Tibial nerve (tissue), 4 donors: Measurements from ENCODE around the gene SPAAR. TPM values are rescaled to one million over a fixed set of nuclear protein-coding genes. Genes with fewer than 3 reads are reported as not detected.
"Not testable (repeated sequence)": the region's sequence is repeated elsewhere in the genome, so short reads cannot be mapped to it uniquely, and the experiment has no call there.

Experiments used
- DNase-seq, 2 donors: peaks; one replicate each; pipeline ENCODE4 v3.0.0-alpha.2; 2019; ENCODE audit warnings: low spot score in 2 of 2
- H3K27ac ChIP-seq, 4 donors: fragments of 200-600 bp; sonication (generic) in 3 of 4; one replicate each; pipeline ENCODE4 v1.5.1; 2017 to 2019; ENCODE audit warnings: mild to moderate bottlenecking in 1 of 4
- H3K27me3 ChIP-seq, 2 donors: fragments of 200-600 bp; sonication (generic) in 1 of 2; one replicate each; pipeline versions ENCODE4 v1.5.1 to v1.6.0; 2017 to 2019
- H3K36me3 ChIP-seq, 3 donors: fragments of 200-600 bp; sonication (generic); one replicate each; pipeline ENCODE4 v1.5.1; 2018 to 2019
- H3K4me1 ChIP-seq, 4 donors: fragments of 200-600 bp; sonication (generic) in 3 of 4; one replicate each; pipeline ENCODE4 v1.5.1; 2017 to 2019
- H3K4me3 ChIP-seq, 4 donors: fragments of 200-600 bp; sonication (generic) in 3 of 4; one replicate each; pipeline ENCODE4 v1.5.1; 2017 to 2019; ENCODE audit warnings: mild to moderate bottlenecking in 1 of 4, moderate library complexity in 1 of 4
- H3K9me3 ChIP-seq, 4 donors: fragments of 200-600 bp; sonication (generic) in 3 of 4; one replicate each; pipeline ENCODE4 v1.5.1; 2017 to 2019
- EP300 ChIP-seq, 2 donors: sonication (generic); formaldehyde crosslinking; IDR thresholded peaks; one replicate each; pipeline ENCODE4 v1.6.1; 2017; ENCODE audit warnings: antibody characterized with exemption in 2 of 2, mild to moderate bottlenecking in 1 of 2
- POLR2A ChIP-seq, 2 donors: fragments of 450-650 bp; IDR thresholded peaks; one replicate each; pipeline ENCODE4 v1.6.1; 2017; ENCODE audit warnings: antibody characterized with exemption in 2 of 2, mild to moderate bottlenecking in 2 of 2, moderate library complexity in 2 of 2
- WGBS, 2 donors: methylation state at CpG; one replicate each; pipeline ENCODE4 v1.1.5; 2018; 5-methylcytosine and 5-hydroxymethylcytosine counted together
- total RNA-seq, 4 donors: library from RNA; depleted of rRNA; stranded (reverse); fragments of >200 nt; gene quantifications; one replicate each; pipeline ENCODE4 v1.1.0, GENCODE V29; 2016
- TF ChIP-seq, protein P1 (sequence below), 5 experiments: fragments of 200-600 bp in 3 of 5; fragments of 450-650 bp in 2 of 5; sonication (generic) in 3 of 5; IDR thresholded peaks; one replicate each; pipeline ENCODE4 v1.5.1; 2016 to 2019; ENCODE audit warnings: antibody characterized with exemption in 5 of 5, mild to moderate bottlenecking in 3 of 5, moderate library complexity in 2 of 5

Gene SPAAR
- total RNA-seq, 4 donors from 2014 or later = 5.1 to 12.2 (median 7.7) TPM

DNA sequence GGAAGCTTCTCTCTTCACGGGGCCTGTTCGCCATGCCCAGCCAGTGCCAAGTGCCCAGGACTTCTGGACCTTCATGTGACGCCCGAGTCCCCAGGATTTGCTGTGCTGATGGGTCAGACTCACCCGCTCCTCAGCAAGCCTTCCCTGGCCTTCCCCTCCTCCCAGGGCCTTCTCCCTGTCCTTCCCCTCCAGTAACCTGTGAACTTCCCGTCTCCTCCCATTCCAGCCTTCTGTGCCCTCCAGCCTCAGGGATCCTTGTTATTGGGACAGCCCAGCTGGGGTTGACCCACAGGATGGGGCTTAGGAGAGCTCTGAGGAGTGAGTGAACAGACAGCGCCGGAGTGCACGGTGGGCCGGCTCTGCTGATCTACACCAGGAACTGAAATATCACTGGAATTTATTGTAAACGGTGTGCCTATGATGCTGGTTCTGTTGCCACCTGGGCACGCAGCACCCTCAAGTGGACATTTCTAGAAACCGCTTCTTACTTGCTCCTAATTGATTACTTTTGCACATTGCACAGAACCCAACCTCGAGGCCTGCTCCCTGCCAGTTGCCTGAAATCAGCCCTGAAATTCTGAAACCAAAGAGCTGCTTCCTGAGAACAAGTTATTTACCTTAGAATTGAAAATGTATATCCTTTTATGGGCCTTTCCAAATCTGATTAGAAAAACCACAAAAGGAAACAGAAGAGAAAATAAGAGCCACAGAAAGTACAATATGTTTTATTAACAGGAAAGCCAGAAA is 1.5 kb downstream of the SPAAR start:
- Histone ChIP-seq H3K36me3 (no peaks in the 10 kb centered on the region), H3K9me3 (no peaks in the 10 kb centered on the region), H3K27me3 (no peaks in the 10 kb centered on the region), H3K27ac (peak overlapping the region; percentile 49 to 97 (median 94)), H3K4me1 (peaks cover 0 to 82% (median 50%) of the 10 kb centered on the region in 4 donors), H3K4me3 (peak overlapping the region in 1 of 4 donors; percentile 29)
- no peak for TF ChIP-seq POLR2A (IDR thresholded peaks at IDR 0.05)
- TF ChIP-seq EP300 (IDR thresholded peaks at IDR 0.05) = peak in 1 of 2 donors; percentile 4
- TF ChIP-seq, protein P1, sequence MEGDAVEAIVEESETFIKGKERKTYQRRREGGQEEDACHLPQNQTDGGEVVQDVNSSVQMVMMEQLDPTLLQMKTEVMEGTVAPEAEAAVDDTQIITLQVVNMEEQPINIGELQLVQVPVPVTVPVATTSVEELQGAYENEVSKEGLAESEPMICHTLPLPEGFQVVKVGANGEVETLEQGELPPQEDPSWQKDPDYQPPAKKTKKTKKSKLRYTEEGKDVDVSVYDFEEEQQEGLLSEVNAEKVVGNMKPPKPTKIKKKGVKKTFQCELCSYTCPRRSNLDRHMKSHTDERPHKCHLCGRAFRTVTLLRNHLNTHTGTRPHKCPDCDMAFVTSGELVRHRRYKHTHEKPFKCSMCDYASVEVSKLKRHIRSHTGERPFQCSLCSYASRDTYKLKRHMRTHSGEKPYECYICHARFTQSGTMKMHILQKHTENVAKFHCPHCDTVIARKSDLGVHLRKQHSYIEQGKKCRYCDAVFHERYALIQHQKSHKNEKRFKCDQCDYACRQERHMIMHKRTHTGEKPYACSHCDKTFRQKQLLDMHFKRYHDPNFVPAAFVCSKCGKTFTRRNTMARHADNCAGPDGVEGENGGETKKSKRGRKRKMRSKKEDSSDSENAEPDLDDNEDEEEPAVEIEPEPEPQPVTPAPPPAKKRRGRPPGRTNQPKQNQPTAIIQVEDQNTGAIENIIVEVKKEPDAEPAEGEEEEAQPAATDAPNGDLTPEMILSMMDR (IDR thresholded peaks at IDR 0.05) = peak; percentile 32 to 58 (median 40)
- peak in 1 of 2 donors; percentile 46 for DNase-seq
- WGBS, 2 donors = 60 to 63% methylated on average over 14 of the region's 14 CpGs

- no peaks in the 10 kb centered on the region for H3K27me3 ChIP-seq
- peaks cover 0 to 77% (median 43%) of the 10 kb centered on the region in 4 donors for H3K4me1 ChIP-seq
- TF ChIP-seq, protein P1 (IDR thresholded peaks at IDR 0.05) = no peak
- TF ChIP-seq POLR2A (IDR thresholded peaks at IDR 0.05) (no peak), EP300 (IDR thresholded peaks at IDR 0.05) (no peak)
- H3K36me3 ChIP-seq = no peaks in the 10 kb centered on the region
- H3K9me3 ChIP-seq = no peaks in the 10 kb centered on the region
- H3K27ac ChIP-seq = peak overlapping the region; percentile 5 to 97 (median 56)
- WGBS, 2 donors = 80 to 81% methylated on average over 10 of the region's 10 CpGs
- no peak for DNase-seq
- peak overlapping the region in 1 of 4 donors; percentile 25 for H3K4me3 ChIP-seq
These were observed 2.4 kb downstream of the SPAAR start for GRCh38 chr9:35911690-35912089.

DNA sequence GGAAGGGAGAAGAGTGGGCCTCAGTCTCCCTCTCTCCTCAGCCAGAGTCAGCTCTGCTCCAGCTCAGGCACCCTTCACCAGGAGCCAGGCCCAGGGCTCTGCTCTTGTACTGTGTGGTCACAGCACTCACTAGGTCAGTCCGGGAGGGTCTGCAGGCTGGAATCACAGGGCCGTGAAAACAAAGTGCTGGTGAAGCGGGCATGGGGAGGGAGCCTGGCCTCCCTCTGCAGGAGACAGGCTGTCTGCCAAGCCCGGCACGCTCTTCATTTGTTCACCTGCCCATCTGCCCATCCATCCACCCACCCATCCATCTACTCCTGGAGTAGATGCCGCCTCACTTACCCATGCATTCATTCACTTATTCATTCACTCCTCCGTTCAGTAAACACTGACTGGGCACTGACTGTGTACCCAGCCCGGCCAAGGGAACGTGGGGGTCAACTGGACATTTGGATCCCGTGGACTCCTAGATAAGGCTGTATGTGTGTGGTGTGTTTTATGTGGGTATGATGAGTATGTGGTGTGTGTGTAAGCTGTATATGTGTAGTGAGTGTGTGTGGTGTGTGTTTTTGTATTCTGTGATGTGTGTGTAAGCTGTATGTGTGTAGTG is 3.6 kb downstream of the SPAAR start:
- no peak for DNase-seq
- no peaks in the 10 kb centered on the region for H3K36me3 ChIP-seq
- WGBS, 2 donors = 76 to 79% methylated on average over 10 of the region's 10 CpGs
- H3K27ac ChIP-seq = peak overlapping the region in 2 of 4 donors; percentile 5 to 93
- no peaks in the 10 kb centered on the region for H3K27me3 ChIP-seq
- TF ChIP-seq, protein P1 (IDR thresholded peaks at IDR 0.05) = no peak
- TF ChIP-seq POLR2A (IDR thresholded peaks at IDR 0.05) (no peak), EP300 (IDR thresholded peaks at IDR 0.05) (no peak)
- no peaks in the 10 kb centered on the region for H3K9me3 ChIP-seq
- H3K4me1 ChIP-seq = peaks cover 0 to 65% (median 31%) of the 10 kb centered on the region in 4 donors
- H3K4me3 ChIP-seq = peak overlapping the region in 1 of 4 donors; percentile 4

GRCh38 chr9:35913429-35913828 is 4.1 kb downstream of the SPAAR start:
- H3K9me3 ChIP-seq, DNase-seq, H3K4me3 ChIP-seq, H3K27me3 ChIP-seq, H3K36me3 ChIP-seq: not testable (repeated sequence)
- Histone ChIP-seq H3K27ac (peak overlapping the region in 1 of 4 donors; percentile 93), H3K4me1 (peaks cover 0 to 60% (median 26%) of the 10 kb centered on the region in 4 donors)

GRCh38 chr9:35914301-35914807 is 5.1 kb downstream of the SPAAR start:
- Histone ChIP-seq H3K4me3 (no peak overlapping the region), H3K27ac (peak overlapping the region in 2 of 4 donors; percentile 26 to 44), H3K36me3 (no peaks in the 10 kb centered on the region), H3K9me3 (no peaks in the 10 kb centered on the region), H3K27me3 (no peaks in the 10 kb centered on the region), H3K4me1 (peaks cover 0 to 51% (median 17%) of the 10 kb centered on the region in 4 donors)
- no peak for TF ChIP-seq POLR2A (IDR thresholded peaks at IDR 0.05)
- DNase-seq = no peak
- 36 to 47% methylated on average over 9 of the region's 9 CpGs for WGBS, 2 donors
